GM19239 (cell line): ENCODE results near the gene OGDH.

Experiments
- DNase-seq: peaks from one replicate; pipeline ENCODE4 v3.0.0; 2011; ENCODE audit warnings: low spot score; ENCODE audit not compliant: insufficient read length
- FAIRE-seq: peaks from 2 replicates; lab custom pipeline; 2011; peaks lifted over from hg19 to GRCh38; lab: Jason Lieb, UNC

OGDH gene

DNA sequence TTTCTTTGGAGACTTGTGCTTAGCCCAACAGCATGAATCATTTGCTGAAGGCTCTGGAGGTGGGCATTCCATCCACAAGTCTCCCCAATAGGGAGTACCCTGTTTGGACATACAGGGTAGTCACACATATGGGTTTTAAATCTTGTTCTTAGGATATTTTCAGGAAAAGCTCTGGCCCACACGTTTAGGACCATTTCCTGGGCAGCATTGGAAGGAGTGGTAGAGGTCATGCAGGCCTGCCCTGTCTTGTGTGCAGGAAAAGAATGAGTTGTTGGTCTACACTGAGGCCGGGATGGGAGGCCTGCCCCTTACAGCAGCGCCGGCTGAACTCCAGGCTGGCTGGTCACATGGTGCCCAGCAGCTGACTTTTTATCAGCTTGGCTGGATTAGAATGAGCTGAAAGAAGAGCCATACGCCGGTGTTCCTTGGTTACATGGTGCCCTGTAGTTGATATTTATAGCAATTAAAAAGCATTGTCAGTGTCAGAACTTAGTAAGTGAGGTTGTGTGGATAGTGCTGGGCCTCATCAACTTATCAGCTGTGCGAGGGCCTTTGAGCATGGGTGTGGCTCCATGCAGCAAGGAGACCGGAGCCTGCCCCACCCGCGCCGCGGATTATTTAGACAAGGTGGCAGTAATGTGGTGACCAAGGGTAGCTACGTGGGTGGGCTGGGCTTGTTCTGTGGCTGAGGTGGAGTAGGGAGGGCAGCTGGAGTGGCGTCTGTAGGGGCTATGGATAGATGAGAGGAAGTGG is 28.6 kb downstream of the OGDH start:
- FAIRE-seq = no peak
- no peak for DNase-seq

DNA sequence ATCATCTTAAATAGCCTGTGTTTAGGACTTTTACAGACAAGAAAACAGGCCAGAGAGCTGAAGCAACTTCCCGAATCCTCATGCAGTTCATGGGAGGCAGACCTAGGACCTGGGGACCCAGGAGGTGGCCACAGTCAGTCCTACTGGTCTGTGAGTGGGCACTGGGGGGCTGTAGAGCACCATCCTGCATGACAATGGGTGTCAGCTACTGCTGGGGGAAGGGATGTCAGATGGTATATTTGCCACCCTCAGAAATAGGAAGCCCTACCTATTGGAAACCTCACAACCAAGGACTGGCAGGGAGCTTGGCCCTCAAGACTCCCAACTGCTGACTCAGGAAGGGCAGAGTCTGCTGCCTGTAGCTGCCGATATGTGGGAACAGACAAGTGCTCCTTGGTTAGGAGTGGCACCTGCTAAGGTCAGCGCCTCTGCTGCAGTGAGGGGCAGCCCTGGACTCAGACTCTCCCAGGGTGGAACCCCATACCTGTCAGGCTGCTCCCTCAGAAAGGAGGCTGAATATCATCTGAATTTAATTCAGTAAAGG is 29.7 kb downstream of the OGDH start:
- DNase-seq (no peak), FAIRE-seq (no peak)

DNA sequence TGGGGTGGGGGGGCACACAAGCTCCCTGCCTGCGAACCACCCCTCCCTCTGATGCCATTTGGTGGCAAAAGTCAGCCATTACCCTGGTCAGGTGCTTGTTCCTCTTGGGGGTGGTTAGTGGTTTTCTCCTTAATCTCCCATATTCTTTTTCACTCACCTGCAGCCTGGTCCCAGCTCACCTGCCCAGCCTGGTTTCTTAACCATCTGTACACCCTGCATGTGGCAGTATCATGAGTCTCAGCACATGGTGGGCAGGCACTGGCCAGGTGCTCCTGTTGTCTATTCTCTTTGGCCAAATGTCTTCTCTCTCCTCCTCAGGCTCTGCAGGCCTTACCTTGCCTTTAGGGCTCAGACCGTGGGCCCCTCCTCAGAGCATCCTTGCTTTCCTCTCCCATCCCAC is 30.5 kb downstream of the OGDH start:
- no peak for DNase-seq
- FAIRE-seq = no peak

- no peak for DNase-seq
- peak; percentile 85 for FAIRE-seq
Observed at GRCh38 chr7:44637788-44638594, 31.6 kb downstream of the OGDH start.

DNA sequence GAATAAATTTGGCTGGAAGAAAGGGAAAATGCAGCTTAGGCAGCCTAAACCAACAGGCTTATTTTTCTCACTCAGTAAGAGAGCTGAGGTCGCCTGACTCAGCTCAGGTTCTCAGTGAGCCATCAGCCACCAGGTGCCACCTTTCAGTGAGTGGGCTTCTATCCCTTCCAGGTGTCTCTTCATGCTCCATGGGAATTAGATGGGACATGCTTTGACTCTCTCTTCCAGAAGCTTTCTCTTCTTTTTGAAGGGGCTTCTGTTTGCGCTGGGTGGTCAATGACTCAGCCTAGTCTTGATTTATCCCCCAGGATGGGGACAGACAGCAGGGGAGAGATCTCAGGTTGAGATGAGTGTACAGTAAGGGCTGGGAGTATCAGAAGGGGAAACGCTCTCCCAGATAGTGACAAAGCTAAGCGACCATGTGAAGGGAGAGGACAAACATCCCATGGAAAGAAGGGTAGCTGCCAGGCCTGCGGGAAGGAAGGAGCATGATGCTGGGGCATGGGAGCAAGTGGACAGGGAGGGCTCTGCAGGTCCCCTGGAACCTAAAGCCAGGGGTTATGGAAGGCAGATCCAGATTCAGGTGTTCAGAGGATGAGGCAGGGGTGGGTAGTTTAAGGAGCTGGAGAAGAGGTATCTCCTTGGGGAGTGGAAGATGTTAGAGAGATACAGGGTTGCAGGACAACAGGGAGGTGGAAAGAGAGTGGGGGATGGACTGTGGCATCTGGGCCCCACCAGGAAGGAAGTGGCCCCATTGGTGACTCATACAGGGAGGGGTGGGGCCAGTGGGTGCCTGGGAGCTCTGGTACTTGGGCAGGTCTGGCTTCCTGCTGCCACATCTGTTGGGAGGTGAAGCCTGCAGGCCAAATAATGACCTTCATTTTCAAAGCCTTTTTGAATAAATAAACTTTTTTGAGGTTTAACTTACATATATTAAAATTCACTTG is 32.5 kb downstream of the OGDH start:
- DNase-seq (peak; percentile 81), FAIRE-seq (peak; percentile 93)

- peak; percentile 52 for FAIRE-seq
- DNase-seq = no peak
Observed at GRCh38 chr7:44639671-44640321, 33.4 kb downstream of the OGDH start.

GRCh38 chr7:44643206-44643605 is 36.8 kb downstream of the OGDH start:
- FAIRE-seq (no peak), DNase-seq (no peak)

DNA sequence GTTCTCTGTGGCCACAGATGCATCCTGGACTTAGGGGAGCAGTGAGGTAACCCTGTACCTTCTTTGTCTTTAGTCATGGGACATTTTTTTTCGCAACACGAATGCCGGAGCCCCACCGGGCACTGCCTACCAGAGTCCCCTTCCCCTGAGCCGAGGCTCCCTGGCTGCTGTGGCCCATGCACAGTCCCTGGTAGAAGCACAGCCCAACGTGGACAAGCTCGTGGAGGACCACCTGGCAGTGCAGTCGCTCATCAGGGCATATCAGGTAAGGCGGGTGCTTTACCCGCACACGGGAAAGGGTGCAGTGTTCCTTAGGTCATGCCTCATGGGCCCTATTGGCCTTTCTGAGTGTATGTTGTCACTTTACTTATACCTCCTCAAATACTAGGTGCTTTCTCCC is 38.8 kb downstream of the OGDH start:
- no peak for FAIRE-seq

DNA sequence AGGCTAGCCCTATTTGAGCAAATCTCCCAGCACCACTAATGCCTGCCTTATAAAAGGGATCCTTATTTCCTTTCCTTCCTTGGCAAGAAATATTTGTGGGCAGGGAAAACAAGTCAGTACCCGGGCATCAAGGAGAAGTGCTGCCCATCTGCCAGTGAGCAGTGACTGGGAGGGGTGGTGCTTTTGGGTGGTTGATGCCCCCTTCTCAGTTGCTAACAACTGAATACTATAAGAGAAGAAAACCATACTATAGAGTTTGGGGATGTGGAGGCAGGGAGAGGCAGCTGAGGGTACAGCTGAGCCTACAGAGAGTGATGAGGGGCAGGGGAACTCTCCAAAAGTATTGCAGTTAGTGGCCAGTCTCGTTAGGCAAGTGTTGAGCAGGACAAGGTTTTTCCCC is 39.3 kb downstream of the OGDH start:
- no peak for DNase-seq
- peak; percentile 23 for FAIRE-seq

More for the DNA sequence above, 38.8 kb downstream of the OGDH start:
- DNase-seq = no peak

- FAIRE-seq (no peak), DNase-seq (no peak)
Observed at GRCh38 chr7:44646176-44646920, 39.9 kb downstream of the OGDH start.

DNA sequence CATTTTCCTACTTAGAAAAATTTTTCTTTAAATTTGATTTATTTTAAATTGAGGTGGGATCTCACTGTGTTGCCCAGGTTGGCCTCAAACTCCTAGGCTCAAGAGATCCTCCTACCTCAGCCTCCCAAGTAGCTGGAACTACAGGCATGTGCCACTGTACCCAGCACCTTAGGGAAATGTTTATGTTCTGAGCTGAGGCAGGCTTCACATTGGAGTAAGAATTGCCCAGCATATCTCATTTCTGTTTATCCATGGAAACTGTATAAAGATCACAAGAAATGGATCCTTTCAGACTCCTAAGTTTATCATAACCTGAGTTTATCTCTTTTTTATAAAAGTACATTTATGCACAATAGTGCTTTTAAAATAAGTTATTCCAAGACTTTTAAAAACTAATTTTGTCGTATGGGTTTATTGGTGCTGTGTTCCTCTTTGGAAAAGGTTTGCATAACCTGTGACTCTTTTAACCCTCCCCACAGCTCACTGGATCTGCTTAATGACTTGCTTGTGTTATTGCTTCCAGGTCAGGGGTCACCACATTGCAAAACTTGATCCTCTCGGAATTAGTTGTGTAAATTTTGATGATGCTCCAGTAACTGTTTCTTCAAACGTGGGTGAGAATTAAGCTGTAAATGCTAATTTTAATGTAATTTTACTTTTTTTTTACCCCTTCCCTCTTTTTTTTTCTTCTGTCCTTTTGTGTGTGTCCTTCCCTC is 40.7 kb downstream of the OGDH start:
- DNase-seq (no peak), FAIRE-seq (no peak)

GRCh38 chr7:44647981-44648714 is 41.7 kb downstream of the OGDH start:
- FAIRE-seq (no peak), DNase-seq (no peak)

DNA sequence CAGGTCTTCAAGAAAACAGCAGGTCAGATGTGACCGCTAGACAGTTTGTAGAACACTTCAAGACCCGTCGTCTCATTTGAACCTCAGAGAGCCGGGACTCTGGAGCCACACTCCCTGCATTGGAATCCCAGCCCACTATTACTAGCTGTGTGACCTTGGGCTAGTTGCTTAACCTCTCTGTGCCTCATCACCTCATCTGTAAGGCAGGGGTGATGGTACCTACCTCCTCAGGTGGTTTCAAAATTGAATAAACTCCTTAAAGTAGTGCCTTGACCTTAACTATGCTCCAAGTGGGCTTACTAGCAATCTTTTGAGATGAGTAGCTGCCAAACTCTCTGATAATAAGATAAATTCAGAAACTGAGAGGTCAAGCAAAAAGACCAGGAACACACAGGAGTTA is 43.8 kb downstream of the OGDH start:
- FAIRE-seq = no peak
- no peak for DNase-seq

DNA sequence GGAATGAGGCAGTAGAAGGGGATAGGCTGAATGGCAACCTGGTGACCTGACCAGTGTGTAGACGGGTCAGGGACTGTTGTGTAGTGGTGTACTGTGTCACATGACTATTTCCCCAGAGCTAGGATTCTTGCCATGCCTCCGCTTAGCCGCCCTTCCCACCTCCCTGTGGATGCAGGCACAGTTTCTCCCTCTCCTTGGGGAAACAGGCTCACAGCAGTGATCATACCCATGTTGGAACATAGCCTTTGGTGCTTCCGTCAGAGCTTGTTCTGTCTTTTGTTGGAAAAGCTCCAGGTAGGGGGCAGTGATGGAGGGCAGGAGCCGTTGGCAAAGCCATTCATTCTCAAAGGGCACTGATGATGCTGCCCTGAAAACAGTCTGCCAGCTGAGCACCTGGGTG is 44.3 kb downstream of the OGDH start:
- FAIRE-seq (no peak), DNase-seq (no peak)

DNA sequence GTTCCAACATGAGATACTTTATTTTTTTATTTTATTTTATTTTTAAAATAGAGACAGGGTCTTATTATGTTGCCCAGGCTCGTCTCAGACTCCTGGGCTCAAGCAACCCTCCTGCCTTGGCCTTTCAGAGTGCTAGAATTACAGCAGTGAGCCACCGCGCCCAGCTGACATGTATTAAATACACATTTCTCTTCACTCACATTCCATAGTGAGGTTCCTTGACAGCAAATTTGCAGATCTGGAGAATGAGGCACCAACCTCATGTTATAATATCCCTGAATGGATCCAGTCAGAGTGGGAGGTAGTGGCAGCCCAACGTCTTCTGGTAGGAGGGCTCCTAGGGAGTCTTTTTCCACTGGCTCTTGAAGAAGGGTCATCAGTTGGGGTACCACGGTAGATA is 46.1 kb downstream of the OGDH start:
- DNase-seq (no peak), FAIRE-seq (no peak)

GRCh38 chr7:44654255-44654796 is 47.9 kb downstream of the OGDH start:
- DNase-seq = no peak
- no peak for FAIRE-seq

DNA sequence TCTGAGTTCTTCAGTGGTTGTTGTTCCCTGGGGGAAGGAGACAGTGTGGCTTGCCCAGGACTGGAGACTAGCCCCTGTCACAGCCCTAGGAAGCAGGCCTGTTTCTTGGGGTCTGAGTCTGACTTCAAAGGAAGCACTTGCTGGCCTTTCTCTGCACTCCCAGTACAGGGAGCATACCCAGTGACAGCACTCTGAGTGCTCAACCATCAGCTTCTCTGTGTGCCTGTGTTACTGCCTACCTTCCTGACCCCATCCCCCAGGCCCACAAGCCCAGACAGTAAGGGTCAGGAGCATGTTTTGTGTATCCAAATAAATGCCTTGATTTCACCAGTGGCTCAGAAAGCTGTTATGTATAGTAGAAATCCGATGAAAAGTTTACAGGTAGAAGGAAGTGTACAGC is 48.9 kb downstream of the OGDH start:
- FAIRE-seq (no peak), DNase-seq (no peak)

GRCh38 chr7:44658979-44659378 is 52.6 kb downstream of the OGDH start:
- DNase-seq (no peak), FAIRE-seq (no peak)
